ENCODE measurements around the gene ZNF496. TPM values are rescaled to one million over a fixed set of nuclear protein-coding genes. Genes with fewer than 3 reads are reported as not detected.

The ZNF496 gene
- total RNA-seq, 2 experiments from 2014 or later, result 21.7 to 36.4 TPM

DNA sequence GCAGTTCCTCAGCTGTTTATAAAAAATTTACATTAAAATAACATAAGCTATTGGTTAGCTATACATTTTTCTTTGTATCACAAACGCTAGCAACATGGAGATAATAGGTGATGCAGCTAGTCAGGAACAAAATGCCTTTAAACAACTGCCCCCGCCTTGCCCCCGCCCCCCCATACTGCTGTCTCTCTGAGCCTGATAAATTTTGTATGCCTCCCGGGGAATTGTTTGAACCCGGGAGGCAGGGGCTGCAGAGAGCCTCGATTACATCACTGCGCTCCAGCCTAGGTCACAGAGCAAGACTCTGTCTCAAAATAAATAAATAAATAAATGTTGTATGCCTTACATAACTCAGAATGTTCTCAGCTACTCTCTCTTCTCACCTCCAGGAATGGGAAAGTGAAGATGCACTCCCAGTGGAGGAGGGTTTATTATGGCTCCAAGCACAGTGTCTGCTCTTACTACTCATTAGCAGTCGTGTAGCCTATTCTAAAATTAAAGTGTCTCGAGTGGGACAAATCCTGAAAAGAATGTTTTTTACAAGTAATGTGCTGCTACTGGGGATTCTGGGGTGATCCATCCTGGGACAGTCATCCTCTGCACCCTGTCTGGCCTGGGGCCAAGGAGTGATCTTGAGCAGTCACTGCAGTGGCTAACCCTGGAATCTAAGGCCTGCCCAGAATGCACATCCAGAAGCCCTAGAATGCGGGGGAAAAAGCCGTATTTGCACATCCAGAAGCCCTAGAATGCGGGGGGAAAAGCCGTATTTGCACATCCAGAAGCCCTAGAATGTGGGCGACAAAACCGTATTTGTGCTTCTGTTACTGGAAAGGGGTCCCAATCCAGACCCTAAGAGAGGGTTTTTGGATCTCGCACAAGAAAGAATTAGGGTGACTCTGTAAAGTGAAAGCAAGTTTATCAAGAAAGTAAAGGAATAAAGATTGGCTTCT lies 39.4 kb upstream of the ZNF496 start:
- H3K4me1 ChIP-seq (ENCODE audit: insufficient read depth, low read length, poor library complexity, severe bottlenecking), result no peaks in the 10 kb centered on the region
- no peak for DNase-seq (ENCODE audit: low spot score)
- H3K36me3 ChIP-seq (ENCODE audit: insufficient read depth, low read length), result no peaks in the 10 kb centered on the region
- H3K9me2 ChIP-seq (ENCODE audit: insufficient read depth, low read length), result no peaks in the 10 kb centered on the region
- no peak for TF ChIP-seq EZH2phosphoT487 (IDR thresholded peaks at IDR 0.05; ENCODE audit: borderline replicate concordance, low read depth, low read length)
- TF ChIP-seq, protein P1, sequence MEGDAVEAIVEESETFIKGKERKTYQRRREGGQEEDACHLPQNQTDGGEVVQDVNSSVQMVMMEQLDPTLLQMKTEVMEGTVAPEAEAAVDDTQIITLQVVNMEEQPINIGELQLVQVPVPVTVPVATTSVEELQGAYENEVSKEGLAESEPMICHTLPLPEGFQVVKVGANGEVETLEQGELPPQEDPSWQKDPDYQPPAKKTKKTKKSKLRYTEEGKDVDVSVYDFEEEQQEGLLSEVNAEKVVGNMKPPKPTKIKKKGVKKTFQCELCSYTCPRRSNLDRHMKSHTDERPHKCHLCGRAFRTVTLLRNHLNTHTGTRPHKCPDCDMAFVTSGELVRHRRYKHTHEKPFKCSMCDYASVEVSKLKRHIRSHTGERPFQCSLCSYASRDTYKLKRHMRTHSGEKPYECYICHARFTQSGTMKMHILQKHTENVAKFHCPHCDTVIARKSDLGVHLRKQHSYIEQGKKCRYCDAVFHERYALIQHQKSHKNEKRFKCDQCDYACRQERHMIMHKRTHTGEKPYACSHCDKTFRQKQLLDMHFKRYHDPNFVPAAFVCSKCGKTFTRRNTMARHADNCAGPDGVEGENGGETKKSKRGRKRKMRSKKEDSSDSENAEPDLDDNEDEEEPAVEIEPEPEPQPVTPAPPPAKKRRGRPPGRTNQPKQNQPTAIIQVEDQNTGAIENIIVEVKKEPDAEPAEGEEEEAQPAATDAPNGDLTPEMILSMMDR (conservative IDR thresholded peaks at IDR 0.05; ENCODE audit: low read length), result no peak
- no peaks in the 10 kb centered on the region for H3K9me3 ChIP-seq (ENCODE audit: low read length)
- no peak overlapping the region for H3K27ac ChIP-seq (ENCODE audit: low read depth, low read length, poor library complexity, severe bottlenecking)
- ChIA-PET POLR2A (no interaction called here), CTCF (ENCODE audit: unreplicated experiment) (no interaction called here)
- BruUV-seq (replicated peaks), result no TSS peak
- no peaks in the 10 kb centered on the region for H3K79me2 ChIP-seq (ENCODE audit: insufficient read depth, low read depth, low read length)
- H3K4me3 ChIP-seq (ENCODE audit: low read depth, low read length, poor library complexity, severe bottlenecking), result no peak overlapping the region
- H3K4me2 ChIP-seq (ENCODE audit: low read length), result no peak overlapping the region
- no peak overlapping the region for H2AFZ ChIP-seq (ENCODE audit: low read length)
- intact Hi-C loops (cut with micrococcal nuclease; ENCODE audit: unreplicated experiment), result loop anchor here (5.0 kb wide), 1 partner anchor 206 kb away; no protein-coding TSS in a partner anchor
- no peaks in the 10 kb centered on the region for H4K20me1 ChIP-seq (ENCODE audit: insufficient read depth, low read length)

DNA sequence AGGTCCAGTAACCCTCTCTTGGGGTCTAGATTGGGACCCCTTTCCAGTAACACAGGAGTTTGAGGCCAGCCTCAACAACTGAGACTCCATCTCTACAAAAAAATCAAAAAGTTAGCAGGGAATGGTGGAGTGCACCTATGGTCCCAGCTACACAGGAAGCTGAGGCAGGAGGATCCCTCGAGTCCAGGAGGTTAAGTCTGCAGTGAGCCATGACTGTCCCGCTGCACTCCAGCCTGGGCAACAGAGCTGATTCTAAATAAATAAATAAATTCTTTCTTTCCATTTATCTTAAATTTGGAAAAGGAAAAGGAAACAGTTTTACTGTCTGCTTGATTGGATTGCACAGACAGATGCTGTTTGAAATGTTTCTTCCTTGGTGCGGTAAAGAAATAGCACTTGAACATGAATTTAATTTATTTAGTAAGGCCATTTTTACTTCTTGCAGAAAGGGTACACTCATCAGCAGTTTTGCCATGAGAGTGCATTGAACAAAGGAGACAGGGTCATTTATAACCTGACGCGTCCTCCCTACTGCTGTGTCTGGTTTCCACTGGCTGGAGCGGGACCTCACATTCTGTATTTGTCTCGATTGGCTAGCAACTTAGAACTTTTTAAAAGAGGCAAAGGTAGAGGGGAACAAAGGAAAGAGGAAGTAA lies 37.0 kb upstream of the ZNF496 start:
- intact Hi-C loops (cut with micrococcal nuclease; ENCODE audit: unreplicated experiment), result no loop called here
- BruUV-seq (replicated peaks), result no TSS peak
- TF ChIP-seq EZH2phosphoT487 (IDR thresholded peaks at IDR 0.05; ENCODE audit: borderline replicate concordance, low read depth, low read length), result no peak
- TF ChIP-seq, protein P1 (conservative IDR thresholded peaks at IDR 0.05; ENCODE audit: low read length), result no peak
- ChIA-PET POLR2A (no interaction called here), CTCF (ENCODE audit: unreplicated experiment) (no interaction called here)
- Histone ChIP-seq H3K9me3 (ENCODE audit: low read length) (no peaks in the 10 kb centered on the region), H4K20me1 (ENCODE audit: insufficient read depth, low read length) (no peaks in the 10 kb centered on the region), H3K36me3 (ENCODE audit: insufficient read depth, low read length) (no peaks in the 10 kb centered on the region), H3K27ac (ENCODE audit: low read depth, low read length, poor library complexity, severe bottlenecking) (no peak overlapping the region), H3K4me3 (ENCODE audit: low read depth, low read length, poor library complexity, severe bottlenecking) (no peak overlapping the region), H2AFZ (ENCODE audit: low read length) (no peak overlapping the region), H3K4me2 (ENCODE audit: low read length) (no peak overlapping the region), H3K79me2 (ENCODE audit: insufficient read depth, low read depth, low read length) (no peaks in the 10 kb centered on the region), H3K4me1 (ENCODE audit: insufficient read depth, low read length, poor library complexity, severe bottlenecking) (no peaks in the 10 kb centered on the region), H3K9me2 (ENCODE audit: insufficient read depth, low read length) (no peaks in the 10 kb centered on the region)
- DNase-seq (ENCODE audit: low spot score), result no peak
